HepG2 (cell line): Measurements from ENCODE around the gene TARDBP. TPM values are rescaled to one million over a fixed set of nuclear protein-coding genes. Genes with fewer than 3 reads are reported as not detected.
A peak's percentile ranks its signal among the peaks of the same experiment; 100 is the strongest.

Experiments
- HNRNPH1 ChIP-seq: fragments of 200-400 bp; formaldehyde crosslinking; optimal IDR thresholded peaks from 2 replicates; pipeline ENCODE3; 2017; ENCODE audit warnings: mild to moderate bottlenecking, low read depth, low read length
- KDM5B ChIP-seq: sonication (generic); formaldehyde crosslinking; IDR thresholded peaks from 2 replicates; pipeline ENCODE4 v1.4.0; 2020; ENCODE audit warnings: missing genetic modification reagents, mild to moderate bottlenecking, borderline replicate concordance
- MYC ChIP-seq: sonication (generic); formaldehyde crosslinking; IDR thresholded peaks from 2 replicates; pipeline ENCODE4 v1.9.0; 2021; ENCODE audit warnings: missing genetic modification reagents, borderline replicate concordance
- NFE2L2 ChIP-seq: fragments of 150-350 bp; IDR thresholded peaks from 2 replicates; pipeline ENCODE4 v1.6.1; 2014; ENCODE audit warnings: low read length
- PRDM4 ChIP-seq: sonication (generic); formaldehyde crosslinking; IDR thresholded peaks from 2 replicates; pipeline ENCODE4 v1.9.0; 2021; ENCODE audit warnings: missing genetic modification reagents, borderline replicate concordance
- SMARCE1 ChIP-seq: fragments of 450-650 bp; IDR thresholded peaks from 2 replicates; pipeline ENCODE4 v1.6.1; 2017; ENCODE audit warnings: borderline replicate concordance
- STAT6 ChIP-seq: sonication (generic); formaldehyde crosslinking; IDR thresholded peaks from 2 replicates; pipeline ENCODE4 v1.4.0; 2020; ENCODE audit warnings: missing genetic modification reagents, mild to moderate bottlenecking, borderline replicate concordance
- U2AF2 ChIP-seq: fragments of 200-400 bp; formaldehyde crosslinking; IDR thresholded peaks from 2 replicates; pipeline ENCODE4 v1.6.1; 2017; ENCODE audit warnings: low read depth, mild to moderate bottlenecking, low read length
- ZBTB8A ChIP-seq: sonication (generic); formaldehyde crosslinking; IDR thresholded peaks from 2 replicates; pipeline ENCODE4 v1.4.0; 2020; ENCODE audit warnings: mild to moderate bottlenecking, low read depth, missing genetic modification reagents, borderline replicate concordance
- ZNF232 ChIP-seq: sonication (generic); formaldehyde crosslinking; IDR thresholded peaks from 2 replicates; pipeline ENCODE4 v1.4.0; 2020; ENCODE audit warnings: missing genetic modification reagents, borderline replicate concordance
- ZNF318 ChIP-seq: sonication (generic); formaldehyde crosslinking; IDR thresholded peaks from 2 replicates; pipeline ENCODE4 v1.4.0; 2020; ENCODE audit warnings: mild to moderate bottlenecking, missing genetic modification reagents
- ZNF674 ChIP-seq: sonication (generic); formaldehyde crosslinking; IDR thresholded peaks from 2 replicates; pipeline ENCODE4 v1.5.0; 2020; ENCODE audit warnings: low read depth, mild to moderate bottlenecking, missing genetic modification reagents
- ZNF720 ChIP-seq: sonication (generic); formaldehyde crosslinking; IDR thresholded peaks from 2 replicates; pipeline ENCODE4 v1.4.0; 2020; ENCODE audit warnings: missing genetic modification reagents
- polyA plus RNA-seq, 8 experiments: library from polyadenylated mRNA; depleted of rRNA in 3 of 8; stranded (reverse) in 7 of 8; unstranded in 1 of 8; fragments of >200 nt; fragmentation: Illumina TruSeq in 4 of 8; extraction: Trizol in 4 of 8; gene quantifications; 2 replicates each; pipeline versions ENCODE4 v1.2.1 to v1.2.3, GENCODE V29; 2011 to 2016; ENCODE audit warnings: low read depth in 4 of 8, missing spikeins in 1 of 8, mixed read lengths in 1 of 8; ENCODE audit not compliant: insufficient read depth in 1 of 8
- total RNA-seq, 5 experiments: library from RNA; depleted of rRNA; stranded (reverse); fragments of >200 nt; fragmentation: Illumina TruSeq; extraction: Trizol; gene quantifications; 2 replicates each; pipeline ENCODE4 v1.2.3, GENCODE V29; 2016; ENCODE audit warnings: low read depth in 1 of 5

Gene TARDBP
- total and polyA plus RNA-seq, 2 of the 13 experiments (the other 11 are each of a cell fraction or from before 2014, with no cell fraction given): 62.4 to 93.0 TPM

- TF ChIP-seq STAT6 (CRISPR knock-in tag) (peak; percentile 62; the same call in 1 of the 2 replicates), HNRNPH1 (no peak), NFE2L2 (no peak), PRDM4 (CRISPR knock-in tag) (0 out of 2 replicates have a peak, but pooled peaks have one; percentile 53), SMARCE1 (no peak), ZNF318 (no peak), KDM5B (CRISPR knock-in tag) (peak; percentile 98), ZBTB8A (CRISPR knock-in tag) (peak; percentile 85; the same call in 1 of the 2 replicates), ZNF720 (no peak), U2AF2 (no peak), MYC (CRISPR knock-in tag) (peak; percentile 74), ZNF232 (CRISPR knock-in tag) (peak; percentile 92), ZNF674 (no peak)
Observed at GRCh38 chr1:11012260-11013159, at the start of gene TARDBP (continued).
